ENCODE measurements around the gene OSBPL2. TPM values are rescaled to one million over a fixed set of nuclear protein-coding genes. Genes with fewer than 3 reads are reported as not detected.

The OSBPL2 gene
- total RNA-seq, 1 donor from 2014 or later = 27.2 TPM

- intact Hi-C loops (cut with micrococcal nuclease) = no loop called here
Observed at GRCh38 chr20:62282103-62282502, 43.8 kb downstream of the OSBPL2 start.

- intact Hi-C loops (cut with micrococcal nuclease) = no loop called here
Observed at GRCh38 chr20:62282877-62283503, 44.7 kb downstream of the OSBPL2 start.

GRCh38 chr20:62284448-62284847 is 46.1 kb downstream of the OSBPL2 start:
- intact Hi-C loops (cut with micrococcal nuclease) = no loop called here

- intact Hi-C loops (cut with micrococcal nuclease) = no loop called here
Observed at GRCh38 chr20:62285151-62285550, 46.8 kb downstream of the OSBPL2 start.

GRCh38 chr20:62285722-62286121 is 47.4 kb downstream of the OSBPL2 start:
- intact Hi-C loops (cut with micrococcal nuclease) = no loop called here

- intact Hi-C loops (cut with micrococcal nuclease) = no loop called here
Observed at GRCh38 chr20:62286493-62287064, 48.3 kb downstream of the OSBPL2 start.

GRCh38 chr20:62287129-62287528 is 48.8 kb downstream of the OSBPL2 start:
- intact Hi-C loops (cut with micrococcal nuclease) = no loop called here

- intact Hi-C loops (cut with micrococcal nuclease) = no loop called here
Observed at GRCh38 chr20:62287759-62288534, 49.6 kb downstream of the OSBPL2 start.

GRCh38 chr20:62288535-62289105 is 50.3 kb downstream of the OSBPL2 start:
- intact Hi-C loops (cut with micrococcal nuclease) = no loop called here

GRCh38 chr20:62289131-62289530 is 50.8 kb downstream of the OSBPL2 start:
- intact Hi-C loops (cut with micrococcal nuclease) = no loop called here

- intact Hi-C loops (cut with micrococcal nuclease) = no loop called here
Observed at GRCh38 chr20:62289898-62290297, 51.6 kb downstream of the OSBPL2 start.

- intact Hi-C loops (cut with micrococcal nuclease) = no loop called here
Observed at GRCh38 chr20:62291251-62292066, 53.1 kb downstream of the OSBPL2 start.

GRCh38 chr20:62292108-62292507 is 53.8 kb downstream of the OSBPL2 start:
- intact Hi-C loops (cut with micrococcal nuclease) = no loop called here

- intact Hi-C loops (cut with micrococcal nuclease) = no loop called here
Observed at GRCh38 chr20:62293111-62293784, 54.9 kb downstream of the OSBPL2 start.

- intact Hi-C loops (cut with micrococcal nuclease) = no loop called here
Observed at GRCh38 chr20:62293946-62294345, 55.6 kb downstream of the OSBPL2 start.

- intact Hi-C loops (cut with micrococcal nuclease) = no loop called here
Observed at GRCh38 chr20:62294516-62294915, 56.2 kb downstream of the OSBPL2 start.

- intact Hi-C loops (cut with micrococcal nuclease) = no loop called here
Observed at GRCh38 chr20:62296724-62297448, 58.6 kb downstream of the OSBPL2 start.

- intact Hi-C loops (cut with micrococcal nuclease) = no loop called here
Observed at GRCh38 chr20:62297449-62298227, 59.3 kb downstream of the OSBPL2 start.

GRCh38 chr20:62298577-62299249 is 60.4 kb downstream of the OSBPL2 start:
- intact Hi-C loops (cut with micrococcal nuclease) = no loop called here
